Osteocyte (in vitro differentiated cells): Measurements from ENCODE around the gene EXD1. TPM values are rescaled to one million over a fixed set of nuclear protein-coding genes. Genes with fewer than 3 reads are reported as not detected.
"Not testable (repeated sequence)": the region's sequence is repeated elsewhere in the genome, so short reads cannot be mapped to it uniquely, and the experiment has no call there.

Experiments used
- DNase-seq: peaks from one replicate; pipeline ENCODE4 v3.0.0; 2021; ENCODE audit warnings: mixed read lengths; ENCODE audit not compliant: unreplicated experiment; ENCODE audit errors: extremely low spot score
- H3K27ac Mint-ChIP-seq: one replicate; pipeline ENCODE4 v1.8.0; 2021; ENCODE audit warnings: mild to moderate bottlenecking, mixed read lengths; ENCODE audit not compliant: unreplicated experiment
- H3K27me3 Mint-ChIP-seq: one replicate; pipeline ENCODE4 v1.8.0; 2021; ENCODE audit warnings: mixed read lengths; ENCODE audit not compliant: unreplicated experiment
- H3K36me3 Mint-ChIP-seq: one replicate; pipeline ENCODE4 v1.8.0; 2021; ENCODE audit warnings: mixed read lengths; ENCODE audit not compliant: unreplicated experiment
- H3K4me1 Mint-ChIP-seq: one replicate; pipeline ENCODE4 v1.8.0; 2021; ENCODE audit warnings: mixed read lengths; ENCODE audit not compliant: unreplicated experiment
- H3K4me3 Mint-ChIP-seq: one replicate; pipeline ENCODE4 v1.8.0; 2021; ENCODE audit warnings: mild to moderate bottlenecking, moderate library complexity, mixed read lengths; ENCODE audit not compliant: unreplicated experiment
- H3K9me3 Mint-ChIP-seq: one replicate; pipeline ENCODE4 v1.8.0; 2021; ENCODE audit warnings: mixed read lengths; ENCODE audit not compliant: unreplicated experiment
- total RNA-seq: library from RNA; stranded (reverse); gene quantifications from 2 replicates; pipeline ENCODE4 v1.2.1, GENCODE V29; 2021
- TF ChIP-seq, protein P1 (sequence below): fragments of 200-600 bp; sonication (generic); IDR thresholded peaks from 2 replicates; pipeline ENCODE4 v1.5.0; 2021; ENCODE audit warnings: antibody characterized with exemption, mild to moderate bottlenecking, moderate library complexity

EXD1 gene
- total RNA-seq, 1 donor from 2014 or later, result not detected

DNA sequence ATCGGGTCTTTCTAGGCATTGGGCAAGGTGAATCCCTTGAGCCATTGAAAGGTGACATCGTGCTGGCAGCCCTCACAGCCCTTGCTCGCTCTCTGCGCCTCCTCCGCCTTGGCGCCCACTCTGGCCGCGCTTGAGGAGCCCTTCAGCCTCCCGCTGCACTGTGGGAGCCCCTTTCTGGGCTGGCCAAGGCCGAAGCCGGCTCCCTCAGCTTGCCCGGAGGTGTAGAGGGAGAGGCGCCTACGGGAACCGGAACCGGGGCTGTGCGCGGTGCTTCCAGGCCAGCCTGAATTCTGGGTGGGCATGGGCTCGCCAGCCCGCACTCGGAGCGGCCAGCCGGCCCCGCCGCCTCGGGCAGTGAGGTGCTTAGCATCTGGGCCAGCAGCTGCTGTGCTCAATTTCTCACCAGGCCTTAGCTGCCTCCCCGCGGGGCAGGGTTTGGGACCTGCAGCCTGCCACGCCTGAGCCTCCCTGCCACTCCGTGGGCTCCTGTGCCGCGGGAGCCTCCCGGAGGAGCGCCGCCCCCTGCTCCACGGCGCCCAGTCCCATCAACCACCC lies 79.0 kb downstream of the EXD1 start:
- no peaks in the 10 kb centered on the region for H3K27me3 Mint-ChIP-seq

DNA sequence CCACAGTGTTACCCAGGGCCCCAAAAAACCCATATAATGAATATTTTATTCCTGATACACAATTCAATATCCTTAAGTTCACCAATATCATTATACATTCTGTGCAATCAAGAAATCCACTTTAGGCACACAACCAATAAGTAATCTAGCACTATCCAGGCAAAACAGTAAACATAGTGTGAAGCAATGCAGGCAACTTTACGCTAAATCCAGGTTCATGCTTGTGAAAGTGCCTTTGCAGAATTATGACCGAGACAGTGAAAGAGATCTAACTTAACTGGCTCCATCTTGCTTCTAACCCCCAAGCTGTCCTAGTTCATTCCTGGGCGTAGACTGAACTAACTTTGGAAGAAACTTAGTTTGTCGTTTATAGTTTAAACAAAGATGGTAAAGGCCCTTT lies 80.3 kb downstream of the EXD1 start:
- no peak for DNase-seq
- Mint-ChIP-seq H3K9me3 (no peaks in the 10 kb centered on the region), H3K4me3 (no peak overlapping the region), H3K27ac (no peak overlapping the region), H3K27me3 (no peaks in the 10 kb centered on the region), H3K36me3 (no peaks in the 10 kb centered on the region), H3K4me1 (no peaks in the 10 kb centered on the region)
- TF ChIP-seq, protein P1, sequence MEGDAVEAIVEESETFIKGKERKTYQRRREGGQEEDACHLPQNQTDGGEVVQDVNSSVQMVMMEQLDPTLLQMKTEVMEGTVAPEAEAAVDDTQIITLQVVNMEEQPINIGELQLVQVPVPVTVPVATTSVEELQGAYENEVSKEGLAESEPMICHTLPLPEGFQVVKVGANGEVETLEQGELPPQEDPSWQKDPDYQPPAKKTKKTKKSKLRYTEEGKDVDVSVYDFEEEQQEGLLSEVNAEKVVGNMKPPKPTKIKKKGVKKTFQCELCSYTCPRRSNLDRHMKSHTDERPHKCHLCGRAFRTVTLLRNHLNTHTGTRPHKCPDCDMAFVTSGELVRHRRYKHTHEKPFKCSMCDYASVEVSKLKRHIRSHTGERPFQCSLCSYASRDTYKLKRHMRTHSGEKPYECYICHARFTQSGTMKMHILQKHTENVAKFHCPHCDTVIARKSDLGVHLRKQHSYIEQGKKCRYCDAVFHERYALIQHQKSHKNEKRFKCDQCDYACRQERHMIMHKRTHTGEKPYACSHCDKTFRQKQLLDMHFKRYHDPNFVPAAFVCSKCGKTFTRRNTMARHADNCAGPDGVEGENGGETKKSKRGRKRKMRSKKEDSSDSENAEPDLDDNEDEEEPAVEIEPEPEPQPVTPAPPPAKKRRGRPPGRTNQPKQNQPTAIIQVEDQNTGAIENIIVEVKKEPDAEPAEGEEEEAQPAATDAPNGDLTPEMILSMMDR, result no peak

More for the DNA sequence above, 79.0 kb downstream of the EXD1 start:
- TF ChIP-seq, protein P1, result no peak
- Mint-ChIP-seq H3K4me1 (no peaks in the 10 kb centered on the region), H3K36me3 (no peaks in the 10 kb centered on the region), H3K9me3 (no peaks in the 10 kb centered on the region), H3K27ac (no peak overlapping the region), H3K4me3 (no peak overlapping the region)
- DNase-seq, result no peak

DNA sequence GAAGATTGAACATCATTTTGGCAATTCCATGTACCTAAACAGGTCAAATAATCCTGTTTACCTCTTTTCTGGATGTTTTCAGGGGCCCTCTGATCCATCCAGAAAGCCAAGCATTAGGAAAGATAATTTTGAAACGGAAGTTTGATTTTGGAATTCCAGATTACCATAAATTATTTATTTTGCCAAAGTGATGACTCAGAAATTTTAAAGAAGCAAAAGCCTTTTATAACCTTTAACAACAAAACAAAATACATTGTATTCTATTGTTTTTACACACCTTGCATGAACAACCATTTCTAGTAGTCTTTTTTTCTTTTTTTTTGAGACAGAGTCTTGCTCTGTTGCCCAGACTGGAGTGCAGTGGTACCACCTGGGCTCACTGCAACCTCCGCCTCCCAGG lies 82.5 kb downstream of the EXD1 start:
- no peaks in the 10 kb centered on the region for H3K36me3 Mint-ChIP-seq
- no peaks in the 10 kb centered on the region for H3K4me1 Mint-ChIP-seq
- no peaks in the 10 kb centered on the region for H3K9me3 Mint-ChIP-seq
- H3K4me3 Mint-ChIP-seq, result no peak overlapping the region
- H3K27ac Mint-ChIP-seq, result no peak overlapping the region
- no peaks in the 10 kb centered on the region for H3K27me3 Mint-ChIP-seq
- DNase-seq, result no peak
- TF ChIP-seq, protein P1, result no peak

DNA sequence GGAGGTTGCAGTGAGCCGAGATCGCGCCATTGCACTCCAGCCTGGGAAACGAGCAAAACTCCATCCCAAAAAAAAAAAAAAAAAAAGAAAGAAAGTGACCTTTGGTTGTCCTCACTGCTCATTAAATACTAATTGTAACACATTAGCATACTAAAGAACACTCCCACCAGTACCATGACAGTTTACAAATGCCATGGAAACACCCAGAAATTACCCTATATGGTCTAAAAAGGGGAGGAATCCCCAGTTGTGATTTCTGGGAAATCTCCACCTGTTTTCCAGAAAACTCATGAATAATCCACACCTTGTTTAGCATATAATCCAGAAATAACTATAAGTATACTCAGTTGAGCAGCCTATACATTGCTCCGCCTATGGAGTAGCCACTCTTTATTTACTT lies 90.9 kb downstream of the EXD1 start:
- no peak overlapping the region for H3K4me3 Mint-ChIP-seq
- no peaks in the 10 kb centered on the region for H3K36me3 Mint-ChIP-seq
- H3K27me3 Mint-ChIP-seq, result no peaks in the 10 kb centered on the region
- DNase-seq, result no peak
- H3K4me1 Mint-ChIP-seq, result no peaks in the 10 kb centered on the region
- no peaks in the 10 kb centered on the region for H3K9me3 Mint-ChIP-seq
- TF ChIP-seq, protein P1, result no peak
- H3K27ac Mint-ChIP-seq, result no peak overlapping the region

DNA sequence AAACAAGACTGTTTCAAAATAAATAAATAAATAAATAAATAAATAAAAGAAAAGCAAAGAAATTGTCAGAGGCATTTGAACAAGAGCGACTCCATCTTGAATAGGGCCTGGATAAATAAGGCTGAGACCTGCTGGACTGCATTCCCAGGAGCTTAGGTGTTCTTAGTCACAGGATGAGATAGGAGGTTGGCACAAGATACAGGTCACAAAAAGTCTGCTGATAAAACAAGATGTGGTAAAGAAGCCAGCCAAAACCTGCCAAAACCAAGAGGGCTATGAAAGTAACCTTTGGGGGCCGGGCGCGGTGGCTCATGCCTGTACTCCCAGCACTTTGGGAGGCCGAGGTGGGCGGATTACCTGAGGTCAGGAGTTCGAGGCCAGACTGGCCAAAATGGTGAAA lies 91.4 kb downstream of the EXD1 start:
- H3K9me3 Mint-ChIP-seq, result not testable (repeated sequence)

DNA sequence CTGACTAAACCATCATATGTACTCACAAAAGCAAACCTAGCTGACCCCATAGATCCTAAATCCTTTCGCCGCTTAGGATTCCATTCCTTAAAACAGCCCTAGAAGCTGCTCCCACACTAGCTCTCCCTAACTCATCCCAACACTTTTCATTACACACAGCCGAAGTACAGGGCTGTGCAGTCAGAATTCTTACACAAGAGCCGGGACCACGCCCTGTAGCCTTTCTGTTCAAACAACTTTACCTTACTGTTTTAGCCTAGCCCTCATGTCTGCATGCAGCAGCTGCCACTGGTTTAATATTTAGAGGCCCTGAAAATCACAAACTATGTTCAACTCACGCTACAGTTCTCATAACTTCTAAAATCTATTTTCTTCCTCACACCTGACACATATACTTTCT lies 95.0 kb downstream of the EXD1 start:
- DNase-seq, H3K4me3 Mint-ChIP-seq, H3K36me3 Mint-ChIP-seq, H3K27ac Mint-ChIP-seq, H3K4me1 Mint-ChIP-seq, H3K9me3 Mint-ChIP-seq: not testable (repeated sequence)
- H3K27me3 Mint-ChIP-seq, result peaks cover 14% of the 10 kb centered on the region

More for the DNA sequence above, 91.4 kb downstream of the EXD1 start:
- H3K27me3 Mint-ChIP-seq, DNase-seq, H3K4me3 Mint-ChIP-seq, H3K36me3 Mint-ChIP-seq, H3K27ac Mint-ChIP-seq, H3K4me1 Mint-ChIP-seq: not testable (repeated sequence)
